GM23338 (cell line): ENCODE results near the gene CIT. TPM values are rescaled to one million over a fixed set of nuclear protein-coding genes. Genes with fewer than 3 reads are reported as not detected.

ENCODE experiments used
- ATAC-seq: fragments of 200-7000 bp; cut with Tn5 transposase; 3 replicates; pipeline ENCODE4 v1.9.1; 2020
- DNase-seq: peaks from one replicate; pipeline ENCODE4 v3.0.0-alpha.2; 2015; ENCODE audit warnings: low spot score
- H2AFZ ChIP-seq: fragments of 200-600 bp; sonication (generic); 2 replicates; pipeline ENCODE4 v1.8.0; 2016; ENCODE audit warnings: antibody characterized with exemption, mild to moderate bottlenecking, moderate library complexity
- H3F3A ChIP-seq: fragments of 200-600 bp; sonication (generic); replicated peaks from 2 replicates; pipeline ENCODE4 v1.8.0; 2017; ENCODE audit warnings: antibody characterized with exemption, mixed run types, low read depth
- H3K27ac ChIP-seq: fragments of 200-600 bp; sonication (generic); 2 replicates; pipeline ENCODE4 v1.6.1; 2016; ENCODE audit warnings: low read depth
- H3K27me3 ChIP-seq: fragments of 200-600 bp; sonication (generic); 2 replicates; pipeline ENCODE4 v1.8.0; 2016; ENCODE audit warnings: mild to moderate bottlenecking, mixed run types, moderate library complexity; ENCODE audit not compliant: insufficient read depth
- H3K36me3 ChIP-seq: fragments of 200-600 bp; sonication (generic); 2 replicates; pipeline ENCODE4 v1.8.0; 2016; ENCODE audit warnings: mild to moderate bottlenecking; ENCODE audit not compliant: insufficient read depth
- H3K4me1 ChIP-seq: fragments of 200-600 bp; sonication (generic); 2 replicates; pipeline ENCODE4 v1.8.0; 2016; ENCODE audit warnings: mild to moderate bottlenecking, moderate library complexity; ENCODE audit not compliant: insufficient read depth
- H3K4me2 ChIP-seq: fragments of 200-600 bp; sonication (generic); 2 replicates; pipeline ENCODE4 v1.7.1; 2017; ENCODE audit warnings: mixed run types
- H3K4me3 ChIP-seq: fragments of 200-600 bp; sonication (generic); 2 replicates; pipeline ENCODE4 v1.6.1; 2016; ENCODE audit warnings: mixed run types
- H3K79me2 ChIP-seq: fragments of 200-600 bp; sonication (generic); replicated peaks from 2 replicates; pipeline ENCODE4 v1.8.0; 2017; ENCODE audit warnings: mild to moderate bottlenecking; ENCODE audit not compliant: insufficient read depth
- H3K9me2 ChIP-seq: fragments of 200-600 bp; sonication (generic); 2 replicates; pipeline ENCODE4 v1.8.0; 2017; ENCODE audit not compliant: insufficient read depth
- H4K20me1 ChIP-seq: fragments of 200-600 bp; sonication (generic); replicated peaks from 2 replicates; pipeline ENCODE4 v1.8.0; 2017; ENCODE audit warnings: mild to moderate bottlenecking; ENCODE audit not compliant: insufficient read depth
- H3K27ac Mint-ChIP-seq: 2 replicates; pipeline ENCODE4 v1.8.0; 2020; ENCODE audit warnings: inconsistent platforms, mild to moderate bottlenecking, moderate library complexity, mixed read lengths
- H3K27me3 Mint-ChIP-seq: 3 replicates; pipeline ENCODE4 v1.8.0; 2022; ENCODE audit warnings: low read depth, mild to moderate bottlenecking, moderate library complexity, mixed read lengths, inconsistent platforms; ENCODE audit not compliant: insufficient read depth, poor library complexity
- H3K36me3 Mint-ChIP-seq: 3 replicates; pipeline ENCODE4 v1.8.0; 2021; ENCODE audit warnings: low read depth, mild to moderate bottlenecking, inconsistent platforms, moderate library complexity, mixed read lengths
- H3K4me1 Mint-ChIP-seq: 3 replicates; pipeline ENCODE4 v1.8.0; 2020; ENCODE audit warnings: mild to moderate bottlenecking, inconsistent platforms, mixed read lengths
- H3K4me3 Mint-ChIP-seq: 3 replicates; pipeline ENCODE4 v1.8.0; 2021; ENCODE audit warnings: moderate library complexity, mild to moderate bottlenecking, inconsistent platforms, mixed read lengths
- H3K9me3 Mint-ChIP-seq: 3 replicates; pipeline ENCODE4 v1.8.0; 2020; ENCODE audit warnings: moderate library complexity, mild to moderate bottlenecking, inconsistent platforms, mixed read lengths
- CREB1 ChIP-seq: fragments of 250-450 bp; sonication (Bioruptor Pico); IDR thresholded peaks from 2 replicates; pipeline ENCODE4 v1.5.0; 2020; ENCODE audit warnings: low read depth, mild to moderate bottlenecking, moderate library complexity
- JUNB ChIP-seq: IDR thresholded peaks from one replicate; pipeline ENCODE4 v1.6.1; 2016; ENCODE audit warnings: antibody characterized with exemption; ENCODE audit not compliant: unreplicated experiment
- NANOG ChIP-seq: IDR thresholded peaks from 2 replicates; pipeline ENCODE4 v1.6.1; 2016; ENCODE audit warnings: antibody characterized with exemption, borderline replicate concordance
- POLR2AphosphoS5 ChIP-seq: IDR thresholded peaks from 2 replicates; pipeline ENCODE4 v1.6.1; 2016; ENCODE audit warnings: antibody characterized with exemption, low read depth
- REST ChIP-seq: IDR thresholded peaks from one replicate; pipeline ENCODE4 v1.6.1; 2018; ENCODE audit warnings: antibody characterized with exemption; ENCODE audit not compliant: unreplicated experiment
- ZNF114 ChIP-seq: fragments of 250-450 bp; sonication (Bioruptor Pico); IDR thresholded peaks from 2 replicates; pipeline ENCODE4 v1.5.0; 2020; ENCODE audit warnings: mild to moderate bottlenecking, moderate library complexity
- polyA plus RNA-seq: library from polyadenylated mRNA; unstranded; fragments of >200 nt; fragmentation: Nextera tagmentation; extraction: Ambion mirVana; gene quantifications from 2 replicates; pipeline ENCODE4 v1.2.1, GENCODE V29; 2016
- total RNA-seq: library from RNA; depleted of rRNA; stranded (reverse); fragments of >200 nt; shearing (Covaris generic); gene quantifications from 2 replicates; pipeline ENCODE4 v1.2.3, GENCODE V29; 2014
- TF ChIP-seq, protein P1 (sequence below): fragments of 250-450 bp; sonication (Bioruptor Pico); IDR thresholded peaks from 2 replicates; pipeline ENCODE4 v1.5.0; 2020; ENCODE audit warnings: mild to moderate bottlenecking, moderate library complexity

The CIT gene
- total and polyA plus RNA-seq, 2 experiments from 2014 or later = 9.7 to 47.8 TPM

GRCh38 chr12:119775246-119775895, 101.7 kb downstream of the CIT start (continued):
- TF ChIP-seq, protein P1, sequence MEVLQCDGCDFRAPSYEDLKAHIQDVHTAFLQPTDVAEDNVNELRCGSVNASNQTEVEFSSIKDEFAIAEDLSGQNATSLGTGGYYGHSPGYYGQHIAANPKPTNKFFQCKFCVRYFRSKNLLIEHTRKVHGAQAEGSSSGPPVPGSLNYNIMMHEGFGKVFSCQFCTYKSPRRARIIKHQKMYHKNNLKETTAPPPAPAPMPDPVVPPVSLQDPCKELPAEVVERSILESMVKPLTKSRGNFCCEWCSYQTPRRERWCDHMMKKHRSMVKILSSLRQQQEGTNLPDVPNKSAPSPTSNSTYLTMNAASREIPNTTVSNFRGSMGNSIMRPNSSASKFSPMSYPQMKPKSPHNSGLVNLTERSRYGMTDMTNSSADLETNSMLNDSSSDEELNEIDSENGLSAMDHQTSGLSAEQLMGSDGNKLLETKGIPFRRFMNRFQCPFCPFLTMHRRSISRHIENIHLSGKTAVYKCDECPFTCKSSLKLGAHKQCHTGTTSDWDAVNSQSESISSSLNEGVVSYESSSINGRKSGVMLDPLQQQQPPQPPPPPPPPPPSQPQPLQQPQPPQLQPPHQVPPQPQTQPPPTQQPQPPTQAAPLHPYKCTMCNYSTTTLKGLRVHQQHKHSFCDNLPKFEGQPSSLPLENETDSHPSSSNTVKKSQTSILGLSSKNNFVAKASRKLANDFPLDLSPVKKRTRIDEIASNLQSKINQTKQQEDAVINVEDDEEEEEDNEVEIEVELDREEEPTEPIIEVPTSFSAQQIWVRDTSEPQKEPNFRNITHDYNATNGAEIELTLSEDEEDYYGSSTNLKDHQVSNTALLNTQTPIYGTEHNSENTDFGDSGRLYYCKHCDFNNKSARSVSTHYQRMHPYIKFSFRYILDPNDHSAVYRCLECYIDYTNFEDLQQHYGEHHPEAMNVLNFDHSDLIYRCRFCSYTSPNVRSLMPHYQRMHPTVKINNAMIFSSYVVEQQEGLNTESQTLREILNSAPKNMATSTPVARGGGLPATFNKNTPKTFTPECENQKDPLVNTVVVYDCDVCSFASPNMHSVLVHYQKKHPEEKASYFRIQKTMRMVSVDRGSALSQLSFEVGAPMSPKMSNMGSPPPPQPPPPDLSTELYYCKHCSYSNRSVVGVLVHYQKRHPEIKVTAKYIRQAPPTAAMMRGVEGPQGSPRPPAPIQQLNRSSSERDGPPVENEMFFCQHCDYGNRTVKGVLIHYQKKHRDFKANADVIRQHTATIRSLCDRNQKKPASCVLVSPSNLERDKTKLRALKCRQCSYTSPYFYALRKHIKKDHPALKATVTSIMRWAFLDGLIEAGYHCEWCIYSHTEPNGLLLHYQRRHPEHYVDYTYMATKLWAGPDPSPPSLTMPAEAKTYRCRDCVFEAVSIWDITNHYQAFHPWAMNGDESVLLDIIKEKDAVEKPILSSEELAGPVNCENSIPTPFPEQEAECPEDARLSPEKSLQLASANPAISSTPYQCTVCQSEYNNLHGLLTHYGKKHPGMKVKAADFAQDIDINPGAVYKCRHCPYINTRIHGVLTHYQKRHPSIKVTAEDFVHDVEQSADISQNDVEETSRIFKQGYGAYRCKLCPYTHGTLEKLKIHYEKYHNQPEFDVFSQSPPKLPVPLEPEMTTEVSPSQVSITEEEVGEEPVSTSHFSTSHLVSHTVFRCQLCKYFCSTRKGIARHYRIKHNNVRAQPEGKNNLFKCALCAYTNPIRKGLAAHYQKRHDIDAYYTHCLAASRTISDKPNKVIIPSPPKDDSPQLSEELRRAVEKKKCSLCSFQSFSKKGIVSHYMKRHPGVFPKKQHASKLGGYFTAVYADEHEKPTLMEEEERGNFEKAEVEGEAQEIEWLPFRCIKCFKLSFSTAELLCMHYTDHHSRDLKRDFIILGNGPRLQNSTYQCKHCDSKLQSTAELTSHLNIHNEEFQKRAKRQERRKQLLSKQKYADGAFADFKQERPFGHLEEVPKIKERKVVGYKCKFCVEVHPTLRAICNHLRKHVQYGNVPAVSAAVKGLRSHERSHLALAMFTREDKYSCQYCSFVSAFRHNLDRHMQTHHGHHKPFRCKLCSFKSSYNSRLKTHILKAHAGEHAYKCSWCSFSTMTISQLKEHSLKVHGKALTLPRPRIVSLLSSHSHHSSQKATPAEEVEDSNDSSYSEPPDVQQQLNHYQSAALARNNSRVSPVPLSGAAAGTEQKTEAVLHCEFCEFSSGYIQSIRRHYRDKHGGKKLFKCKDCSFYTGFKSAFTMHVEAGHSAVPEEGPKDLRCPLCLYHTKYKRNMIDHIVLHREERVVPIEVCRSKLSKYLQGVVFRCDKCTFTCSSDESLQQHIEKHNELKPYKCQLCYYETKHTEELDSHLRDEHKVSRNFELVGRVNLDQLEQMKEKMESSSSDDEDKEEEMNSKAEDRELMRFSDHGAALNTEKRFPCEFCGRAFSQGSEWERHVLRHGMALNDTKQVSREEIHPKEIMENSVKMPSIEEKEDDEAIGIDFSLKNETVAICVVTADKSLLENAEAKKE = no peak
- no peak for TF ChIP-seq REST
- no peak for TF ChIP-seq NANOG
- no peak for TF ChIP-seq JUNB
- TF ChIP-seq CREB1 (CRISPR knock-in tag) = no peak

DNA sequence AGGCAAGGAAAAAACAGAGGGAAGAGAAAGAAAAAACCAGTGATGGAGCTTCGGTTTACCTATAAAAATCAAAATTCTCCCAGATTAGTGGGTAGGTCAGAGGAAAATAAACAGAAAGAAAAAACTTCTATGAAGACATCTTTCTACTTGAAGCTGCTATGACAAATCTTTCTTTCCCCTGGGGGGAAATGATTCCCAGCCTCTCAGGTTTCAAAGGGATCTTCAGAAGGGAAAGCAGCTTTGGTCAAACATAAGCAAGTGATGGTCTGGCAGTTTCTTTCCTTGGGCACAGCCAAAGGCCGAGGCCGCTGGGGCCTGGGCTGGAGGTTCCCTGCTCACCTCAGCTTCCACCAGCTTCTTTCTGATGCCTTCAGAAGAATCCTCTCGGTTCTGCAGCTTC, 104.7 kb downstream of the CIT start:
- H2AFZ ChIP-seq = no peak overlapping the region
- no peaks in the 10 kb centered on the region for H4K20me1 ChIP-seq
- no peak overlapping the region for H3K4me3 ChIP-seq
- H3K36me3 ChIP-seq = peaks cover 29% of the 10 kb centered on the region
- no peak overlapping the region for H3K27ac ChIP-seq
- H3F3A ChIP-seq = no peaks in the 10 kb centered on the region
- Mint-ChIP-seq H3K4me3 (no peak overlapping the region), H3K27ac (no peak overlapping the region), H3K36me3 (peaks cover 47% of the 10 kb centered on the region), H3K4me1 (peaks cover 7% of the 10 kb centered on the region; the same call in 1 of the 3 replicates), H3K9me3 (no peaks in the 10 kb centered on the region), H3K27me3 (no peaks in the 10 kb centered on the region)
- H3K27me3 ChIP-seq = no peaks in the 10 kb centered on the region
- H3K4me1 ChIP-seq = no peaks in the 10 kb centered on the region
- no peak for ATAC-seq
- H3K4me2 ChIP-seq = no peak overlapping the region
- H3K9me2 ChIP-seq = no peaks in the 10 kb centered on the region
- no peak for DNase-seq
- no peaks in the 10 kb centered on the region for H3K79me2 ChIP-seq
- no peak for TF ChIP-seq ZNF114 (CRISPR knock-in tag)
- no peak for TF ChIP-seq JUNB
- TF ChIP-seq CREB1 (CRISPR knock-in tag) = no peak
- no peak for TF ChIP-seq POLR2AphosphoS5
